ENCODE data around the gene ING4. TPM values are rescaled to one million over a fixed set of nuclear protein-coding genes. Genes with fewer than 3 reads are reported as not detected.

The ING4 gene
- total RNA-seq, 1 donor from 2014 or later, result 58.1 TPM

DNA sequence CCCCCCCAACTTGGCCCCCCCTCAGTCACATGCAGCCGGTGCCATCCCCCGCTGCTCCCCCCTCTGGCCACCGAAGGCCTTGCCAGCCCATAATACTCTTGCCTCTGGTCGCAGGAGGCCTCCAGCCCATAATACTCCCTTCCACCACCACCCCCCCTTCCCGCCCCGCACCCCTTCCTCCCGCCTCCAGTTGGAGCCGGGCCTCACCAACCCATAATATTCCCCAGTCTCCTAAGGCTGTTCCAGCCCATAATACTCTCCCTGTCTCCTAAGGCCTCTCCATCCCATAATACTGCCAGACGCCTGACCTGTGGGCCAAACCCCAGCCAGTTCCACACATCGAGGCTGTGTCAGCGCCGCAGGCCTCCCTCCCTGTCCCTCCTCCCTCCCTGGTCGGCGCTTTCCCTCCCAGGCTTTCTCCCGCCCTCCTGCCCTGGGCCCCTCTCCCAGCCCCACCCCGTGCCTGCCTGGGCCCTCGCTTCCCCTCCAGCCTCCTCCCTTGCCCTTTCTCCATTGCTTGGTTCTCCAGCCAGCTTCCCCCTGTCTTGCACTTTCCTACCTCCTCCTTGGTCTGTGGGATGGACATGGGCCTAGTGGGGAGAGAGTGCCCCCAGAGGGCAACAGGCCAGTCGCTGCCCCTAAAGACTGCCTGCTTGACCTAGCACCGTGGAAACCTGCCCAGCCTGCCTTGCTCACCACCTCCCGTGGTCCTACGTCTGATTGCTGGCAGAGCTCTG is 49.0 kb downstream of the ING4 start:
- H3K9me3 Mint-ChIP-seq, result no peaks in the 10 kb centered on the region
- TF ChIP-seq, protein P1, sequence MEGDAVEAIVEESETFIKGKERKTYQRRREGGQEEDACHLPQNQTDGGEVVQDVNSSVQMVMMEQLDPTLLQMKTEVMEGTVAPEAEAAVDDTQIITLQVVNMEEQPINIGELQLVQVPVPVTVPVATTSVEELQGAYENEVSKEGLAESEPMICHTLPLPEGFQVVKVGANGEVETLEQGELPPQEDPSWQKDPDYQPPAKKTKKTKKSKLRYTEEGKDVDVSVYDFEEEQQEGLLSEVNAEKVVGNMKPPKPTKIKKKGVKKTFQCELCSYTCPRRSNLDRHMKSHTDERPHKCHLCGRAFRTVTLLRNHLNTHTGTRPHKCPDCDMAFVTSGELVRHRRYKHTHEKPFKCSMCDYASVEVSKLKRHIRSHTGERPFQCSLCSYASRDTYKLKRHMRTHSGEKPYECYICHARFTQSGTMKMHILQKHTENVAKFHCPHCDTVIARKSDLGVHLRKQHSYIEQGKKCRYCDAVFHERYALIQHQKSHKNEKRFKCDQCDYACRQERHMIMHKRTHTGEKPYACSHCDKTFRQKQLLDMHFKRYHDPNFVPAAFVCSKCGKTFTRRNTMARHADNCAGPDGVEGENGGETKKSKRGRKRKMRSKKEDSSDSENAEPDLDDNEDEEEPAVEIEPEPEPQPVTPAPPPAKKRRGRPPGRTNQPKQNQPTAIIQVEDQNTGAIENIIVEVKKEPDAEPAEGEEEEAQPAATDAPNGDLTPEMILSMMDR (conservative IDR thresholded peaks at IDR 0.05), result peak; percentile 43
- H3K27me3 Mint-ChIP-seq, result peaks cover 9% of the 10 kb centered on the region
- DNase-seq (ENCODE audit: extremely low spot score, unreplicated experiment), result peak; percentile 93
- H3K4me1 Mint-ChIP-seq (ENCODE audit: unreplicated experiment), result peaks cover 25% of the 10 kb centered on the region
- H3K4me3 Mint-ChIP-seq, result peak overlapping the region; percentile 63
- H3K27ac Mint-ChIP-seq, result peak overlapping the region; percentile 94
- no peaks in the 10 kb centered on the region for H3K36me3 Mint-ChIP-seq

DNA sequence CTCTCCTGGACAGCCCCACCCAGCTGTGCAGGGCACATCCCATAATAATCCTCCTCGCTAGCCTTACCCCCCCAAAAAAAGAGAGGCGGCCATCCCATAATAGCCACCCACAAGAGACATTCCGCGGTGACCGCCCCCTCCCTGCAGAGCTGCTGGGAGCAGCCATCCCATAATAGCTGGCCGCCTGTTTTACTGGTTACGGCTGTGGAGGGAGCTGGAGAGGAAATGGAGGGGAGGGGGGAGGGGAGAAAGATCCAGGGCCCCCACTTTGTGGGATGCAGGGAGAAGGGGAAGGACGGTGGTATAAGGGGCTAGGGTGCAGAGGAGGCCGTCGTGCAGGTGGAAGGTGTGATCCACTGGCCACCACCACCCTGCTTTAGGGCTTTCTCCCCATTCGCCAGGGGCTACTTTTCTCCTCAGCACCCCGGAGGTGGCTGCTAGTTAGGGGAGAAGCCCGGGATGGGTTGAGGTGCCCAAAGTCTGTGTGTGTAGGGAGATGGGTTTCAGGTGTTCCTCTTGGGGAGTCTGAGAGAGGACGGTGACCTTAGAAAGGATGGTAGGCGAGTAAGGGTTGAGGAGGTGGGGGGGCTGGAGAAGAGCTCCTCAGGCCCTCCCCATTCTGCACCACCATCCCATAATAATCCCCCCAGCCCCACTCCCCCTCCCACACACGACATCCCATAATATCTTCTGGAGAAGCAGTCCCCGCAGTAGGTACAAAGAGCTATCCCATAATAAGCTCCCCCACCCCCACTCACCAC is 49.7 kb downstream of the ING4 start:
- Mint-ChIP-seq H3K27ac (peak overlapping the region; percentile 78), H3K36me3 (no peaks in the 10 kb centered on the region), H3K4me1 (ENCODE audit: unreplicated experiment) (peaks cover 25% of the 10 kb centered on the region), H3K9me3 (no peaks in the 10 kb centered on the region), H3K27me3 (peaks cover 5% of the 10 kb centered on the region), H3K4me3 (peak overlapping the region; percentile 65)
- TF ChIP-seq, protein P1 (conservative IDR thresholded peaks at IDR 0.05), result no peak
- DNase-seq (ENCODE audit: extremely low spot score, unreplicated experiment), result peak; percentile 74

DNA sequence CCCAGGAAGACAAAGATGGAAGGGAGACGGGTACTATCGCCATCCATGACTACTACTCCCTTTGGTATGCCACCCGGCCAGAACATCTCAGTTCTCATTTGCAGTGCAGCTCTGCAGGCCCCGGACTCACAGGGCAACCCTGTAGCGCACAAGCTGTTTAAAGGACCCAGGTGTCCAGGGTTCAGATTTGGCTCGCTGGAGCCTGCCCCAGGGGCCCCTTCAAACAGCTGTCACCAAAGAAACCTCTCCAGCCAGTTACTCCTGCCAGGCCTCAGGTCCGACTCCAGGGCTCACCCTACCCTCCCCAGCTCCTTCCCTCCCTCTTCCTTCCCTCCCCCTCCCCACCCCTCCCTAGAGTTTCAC is 50.3 kb downstream of the ING4 start:
- H3K4me3 Mint-ChIP-seq, result peak overlapping the region; percentile 65
- DNase-seq (ENCODE audit: extremely low spot score, unreplicated experiment), result no peak
- H3K27me3 Mint-ChIP-seq, result peaks cover under 1% of the 10 kb centered on the region
- peak overlapping the region; percentile 78 for H3K27ac Mint-ChIP-seq
- TF ChIP-seq, protein P1 (conservative IDR thresholded peaks at IDR 0.05), result no peak
- H3K4me1 Mint-ChIP-seq (ENCODE audit: unreplicated experiment), result peaks cover 25% of the 10 kb centered on the region
- no peaks in the 10 kb centered on the region for H3K9me3 Mint-ChIP-seq
- no peaks in the 10 kb centered on the region for H3K36me3 Mint-ChIP-seq

DNA sequence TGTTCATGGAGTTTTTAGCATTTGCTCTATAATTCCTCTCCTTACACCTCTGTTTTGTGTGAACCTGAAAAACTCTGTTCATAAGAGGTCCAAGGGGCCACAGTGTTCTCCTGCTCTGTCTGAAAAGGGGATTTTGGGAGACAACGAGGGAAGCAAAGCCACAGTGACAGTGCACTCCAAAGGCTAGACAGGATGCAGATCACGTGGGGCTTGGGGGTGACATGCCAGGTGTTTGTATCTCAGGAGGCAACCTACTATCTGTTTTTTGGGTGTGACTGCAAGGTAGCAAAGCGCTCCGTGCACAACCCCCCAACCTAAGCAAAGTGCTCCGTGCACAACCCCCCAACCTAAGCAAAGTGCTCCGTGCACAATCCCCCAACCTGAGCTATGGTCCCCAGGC is 50.7 kb downstream of the ING4 start:
- TF ChIP-seq, protein P1 (conservative IDR thresholded peaks at IDR 0.05), result no peak
- Mint-ChIP-seq H3K27ac (peak overlapping the region; percentile 13), H3K27me3 (no peaks in the 10 kb centered on the region), H3K4me1 (ENCODE audit: unreplicated experiment) (peaks cover 25% of the 10 kb centered on the region), H3K9me3 (no peaks in the 10 kb centered on the region), H3K4me3 (no peak overlapping the region), H3K36me3 (no peaks in the 10 kb centered on the region)
- DNase-seq (ENCODE audit: extremely low spot score, unreplicated experiment), result no peak

DNA sequence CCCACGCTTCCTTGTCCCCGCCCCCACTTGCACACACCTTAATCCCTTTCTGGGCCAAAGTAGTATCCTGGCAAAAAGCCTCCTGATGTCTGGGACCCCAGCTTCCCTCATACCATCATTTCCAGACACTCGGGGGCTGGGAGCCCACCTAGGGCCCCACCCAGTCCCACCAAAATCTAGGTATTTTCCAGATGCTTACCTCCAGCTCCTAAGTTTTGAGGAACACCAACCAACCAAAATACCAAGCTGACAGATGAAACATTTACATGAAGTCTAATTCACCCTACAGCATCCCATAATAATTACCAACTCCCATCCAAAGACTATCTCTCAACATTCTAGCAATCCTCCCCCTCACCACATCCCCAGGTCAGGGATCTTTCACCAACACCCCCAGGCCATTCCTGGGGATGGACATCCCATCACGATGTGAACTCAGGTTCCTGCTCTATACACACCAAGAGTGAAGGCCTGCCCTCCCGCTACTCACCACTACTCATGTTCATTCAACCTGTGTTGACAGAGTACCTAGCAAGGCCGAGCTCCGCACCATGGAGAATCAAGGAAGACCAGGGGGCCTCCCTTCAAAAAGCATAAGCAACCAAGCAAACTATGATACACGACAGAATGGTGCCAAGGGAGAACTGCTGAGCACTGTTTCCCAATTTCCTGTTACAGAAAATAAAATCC is 54.2 kb downstream of the ING4 start:
- peaks cover 31% of the 10 kb centered on the region for H3K4me1 Mint-ChIP-seq (ENCODE audit: unreplicated experiment)
- H3K27me3 Mint-ChIP-seq, result no peaks in the 10 kb centered on the region
- DNase-seq (ENCODE audit: extremely low spot score, unreplicated experiment), result no peak
- TF ChIP-seq, protein P1 (conservative IDR thresholded peaks at IDR 0.05), result no peak
- H3K9me3 Mint-ChIP-seq, result no peaks in the 10 kb centered on the region
- H3K4me3 Mint-ChIP-seq, result no peak overlapping the region
- peaks cover 18% of the 10 kb centered on the region for H3K36me3 Mint-ChIP-seq
- H3K27ac Mint-ChIP-seq, result no peak overlapping the region

Measured in type B pancreatic cell (in vitro differentiated cells).